ENCODE data around the gene AIPL1. TPM values are rescaled to one million over a fixed set of nuclear protein-coding genes. Genes with fewer than 3 reads are reported as not detected.

Gene AIPL1
- polyA plus RNA-seq, 1 donor (not counting 4 experiments of a cell fraction or from before 2014, with no cell fraction given): not detected

DNA sequence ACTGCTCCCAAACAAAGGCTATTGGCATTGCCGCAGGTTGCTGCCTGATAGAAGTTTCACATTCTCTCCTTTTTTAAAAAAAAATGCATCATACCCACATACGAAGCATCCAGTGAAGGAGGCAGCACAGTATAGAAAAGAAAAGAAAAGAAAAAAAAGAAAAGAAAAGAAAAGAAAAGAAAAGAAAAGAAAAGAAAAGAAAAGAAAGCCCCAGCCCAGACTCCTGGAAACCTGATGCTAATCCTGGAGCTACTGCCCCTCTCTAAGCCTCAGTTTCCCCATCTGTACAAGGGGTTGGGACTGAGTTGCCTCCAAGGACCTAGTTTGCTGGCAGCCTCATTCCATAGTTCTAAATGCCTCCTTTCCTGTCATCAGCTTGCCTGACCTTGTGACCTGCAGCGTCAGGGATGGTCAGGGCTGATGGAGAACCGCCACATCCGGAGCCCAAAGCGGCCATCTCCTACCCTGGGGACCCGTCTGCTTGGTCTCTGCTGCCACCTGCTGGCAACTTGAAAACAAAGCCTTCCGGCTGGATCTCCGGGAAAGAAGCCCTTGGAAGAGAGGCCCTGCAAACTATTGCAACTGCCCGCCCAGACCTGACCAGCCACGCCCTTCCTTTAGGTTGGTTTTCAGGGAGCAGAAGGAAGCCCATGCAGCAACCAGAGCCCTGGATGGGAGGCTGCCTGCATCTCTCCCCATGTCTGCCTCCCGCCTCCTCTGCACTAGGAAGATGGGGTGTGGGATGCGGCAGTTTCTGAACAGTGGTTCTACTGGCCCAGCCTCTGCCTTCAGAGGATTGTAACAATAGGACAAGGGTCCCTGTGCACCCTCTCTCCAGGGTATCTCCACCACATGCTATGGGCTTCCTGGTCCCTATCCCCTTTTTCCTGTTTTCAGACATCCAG lies 13.0 kb downstream of the AIPL1 start:
- no peak for TF ChIP-seq EZH2 (IDR thresholded peaks at IDR 0.05; ENCODE audit: low read length)
- TF ChIP-seq, protein P1, sequence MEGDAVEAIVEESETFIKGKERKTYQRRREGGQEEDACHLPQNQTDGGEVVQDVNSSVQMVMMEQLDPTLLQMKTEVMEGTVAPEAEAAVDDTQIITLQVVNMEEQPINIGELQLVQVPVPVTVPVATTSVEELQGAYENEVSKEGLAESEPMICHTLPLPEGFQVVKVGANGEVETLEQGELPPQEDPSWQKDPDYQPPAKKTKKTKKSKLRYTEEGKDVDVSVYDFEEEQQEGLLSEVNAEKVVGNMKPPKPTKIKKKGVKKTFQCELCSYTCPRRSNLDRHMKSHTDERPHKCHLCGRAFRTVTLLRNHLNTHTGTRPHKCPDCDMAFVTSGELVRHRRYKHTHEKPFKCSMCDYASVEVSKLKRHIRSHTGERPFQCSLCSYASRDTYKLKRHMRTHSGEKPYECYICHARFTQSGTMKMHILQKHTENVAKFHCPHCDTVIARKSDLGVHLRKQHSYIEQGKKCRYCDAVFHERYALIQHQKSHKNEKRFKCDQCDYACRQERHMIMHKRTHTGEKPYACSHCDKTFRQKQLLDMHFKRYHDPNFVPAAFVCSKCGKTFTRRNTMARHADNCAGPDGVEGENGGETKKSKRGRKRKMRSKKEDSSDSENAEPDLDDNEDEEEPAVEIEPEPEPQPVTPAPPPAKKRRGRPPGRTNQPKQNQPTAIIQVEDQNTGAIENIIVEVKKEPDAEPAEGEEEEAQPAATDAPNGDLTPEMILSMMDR (optimal IDR thresholded peaks at IDR 0.05 in 1 of 3, IDR thresholded peaks at IDR 0.05 in 1 of 3, conservative IDR thresholded peaks at IDR 0.05 in 1 of 3; ENCODE audit: extremely low read depth in 1 of 3, insufficient read depth in 2 of 3, low read length in 3 of 3): peak; percentile 81 to 89 (median 85)
- Histone ChIP-seq H2AFZ (ENCODE audit: control insufficient read depth, low read length) (no peak overlapping the region), H4K20me1 (ENCODE audit: control insufficient read depth, extremely low read depth, insufficient read depth, low read length) (peaks cover 2% of the 10 kb centered on the region), H3K9me3 (ENCODE audit: control insufficient read depth, low read depth, low read length) (no peaks in the 10 kb centered on the region), H3K9ac (ENCODE audit: control insufficient read depth, extremely low read depth, insufficient read depth, low read length) (no peak overlapping the region), H3K79me2 (ENCODE audit: control insufficient read depth, insufficient read depth, low read length) (no peaks in the 10 kb centered on the region), H3K9me1 (ENCODE audit: control insufficient read depth, extremely low read depth, insufficient read depth, low read length) (no peaks in the 10 kb centered on the region), H3K4me2 (ENCODE audit: control insufficient read depth, extremely low read depth, insufficient read depth, low read depth, low read length) (no peak overlapping the region), H3K4me1 (ENCODE audit: control insufficient read depth, extremely low read depth, insufficient read depth, low read length) (no peaks in the 10 kb centered on the region), H3K27me3 (ENCODE audit: control insufficient read depth, extremely low read depth, insufficient read depth, low read length) (peaks cover 7% of the 10 kb centered on the region), H3K36me3 (ENCODE audit: control insufficient read depth in 2 of 2, extremely low read depth in 1 of 2, insufficient read depth in 2 of 2, low read length in 2 of 2) (no peaks in the 10 kb centered on the region), H3K27ac (ENCODE audit: control insufficient read depth, insufficient read depth, low read length) (no peak overlapping the region), H3K4me3 (ENCODE audit: control insufficient read depth in 2 of 3, extremely low read depth in 1 of 3, insufficient read depth in 2 of 3, low read depth in 1 of 3, low read length in 3 of 3) (no peak overlapping the region)
- dilution Hi-C loops (cut with MboI; ENCODE audit: extremely low pct_ligation_motif_present, low sequenced_read_pairs): loop anchor here (25.0 kb wide), 1 partner anchor 810 kb away; no protein-coding TSS in a partner anchor
- DNase-seq (ENCODE audit: low read depth, low spot score) (peak; percentile 38), FAIRE-seq (peak; percentile 72)

DNA sequence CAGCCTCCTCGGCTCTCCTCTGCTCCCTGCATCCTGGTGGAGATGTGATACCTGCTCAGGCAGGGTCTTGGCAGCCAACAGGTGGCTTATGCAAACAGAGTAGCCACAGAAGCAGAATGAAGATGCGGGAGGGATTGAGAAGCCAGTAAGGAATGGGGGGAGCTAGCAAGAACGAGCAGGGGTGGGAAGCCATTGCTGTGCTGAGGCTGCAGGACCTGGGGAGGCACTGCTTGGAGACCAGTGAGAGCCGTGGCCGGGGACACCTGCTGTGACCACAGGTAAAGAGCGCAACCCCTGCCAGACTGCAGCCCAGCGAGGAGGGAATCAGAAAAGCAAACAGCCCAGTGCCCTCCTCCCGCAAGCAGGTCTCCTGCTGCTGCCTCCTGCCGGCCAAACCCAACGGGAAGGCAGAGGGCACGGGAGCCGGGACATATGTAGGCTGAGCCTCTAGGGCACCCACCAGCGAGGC lies 14.7 kb downstream of the AIPL1 start:
- H3K9me3 ChIP-seq (ENCODE audit: control insufficient read depth, low read depth, low read length): no peaks in the 10 kb centered on the region
- H3K9me1 ChIP-seq (ENCODE audit: control insufficient read depth, extremely low read depth, insufficient read depth, low read length): no peaks in the 10 kb centered on the region
- H3K36me3 ChIP-seq (ENCODE audit: control insufficient read depth in 2 of 2, extremely low read depth in 1 of 2, insufficient read depth in 2 of 2, low read length in 2 of 2): no peaks in the 10 kb centered on the region
- H3K9ac ChIP-seq (ENCODE audit: control insufficient read depth, extremely low read depth, insufficient read depth, low read length): no peak overlapping the region
- peaks cover 11% of the 10 kb centered on the region for H3K27me3 ChIP-seq (ENCODE audit: control insufficient read depth, extremely low read depth, insufficient read depth, low read length)
- H3K4me1 ChIP-seq (ENCODE audit: control insufficient read depth, extremely low read depth, insufficient read depth, low read length): no peaks in the 10 kb centered on the region
- FAIRE-seq: no peak
- dilution Hi-C loops (cut with MboI; ENCODE audit: extremely low pct_ligation_motif_present, low sequenced_read_pairs): loop anchor here (25.0 kb wide), 1 partner anchor 808 kb away; no protein-coding TSS in a partner anchor
- H3K4me2 ChIP-seq (ENCODE audit: control insufficient read depth, extremely low read depth, insufficient read depth, low read depth, low read length): no peak overlapping the region
- H3K4me3 ChIP-seq (ENCODE audit: control insufficient read depth in 2 of 3, extremely low read depth in 1 of 3, insufficient read depth in 2 of 3, low read depth in 1 of 3, low read length in 3 of 3): no peak overlapping the region
- no peak overlapping the region for H3K27ac ChIP-seq (ENCODE audit: control insufficient read depth, insufficient read depth, low read length)
- peaks cover 2% of the 10 kb centered on the region for H4K20me1 ChIP-seq (ENCODE audit: control insufficient read depth, extremely low read depth, insufficient read depth, low read length)
- DNase-seq (ENCODE audit: low read depth, low spot score): no peak
- no peak for TF ChIP-seq EZH2 (IDR thresholded peaks at IDR 0.05; ENCODE audit: low read length)
- TF ChIP-seq, protein P1 (optimal IDR thresholded peaks at IDR 0.05 in 1 of 3, IDR thresholded peaks at IDR 0.05 in 1 of 3, conservative IDR thresholded peaks at IDR 0.05 in 1 of 3; ENCODE audit: extremely low read depth in 1 of 3, insufficient read depth in 2 of 3, low read length in 3 of 3): peak; percentile 27 to 72 (median 70)
- H2AFZ ChIP-seq (ENCODE audit: control insufficient read depth, low read length): no peak overlapping the region
- H3K79me2 ChIP-seq (ENCODE audit: control insufficient read depth, insufficient read depth, low read length): no peaks in the 10 kb centered on the region
